NCI-H2227 (cell line): ENCODE results near the gene FBXO34.
"Not testable (repeated sequence)": the region's sequence is repeated elsewhere in the genome, so short reads cannot be mapped to it uniquely, and the experiment has no call there.

Experiments
- DNase-seq: peaks from one replicate; lab custom pipeline; 2025; ENCODE audit not compliant: unreplicated experiment; lab: John Stamatoyannopoulos, UW

The FBXO34 gene

DNA sequence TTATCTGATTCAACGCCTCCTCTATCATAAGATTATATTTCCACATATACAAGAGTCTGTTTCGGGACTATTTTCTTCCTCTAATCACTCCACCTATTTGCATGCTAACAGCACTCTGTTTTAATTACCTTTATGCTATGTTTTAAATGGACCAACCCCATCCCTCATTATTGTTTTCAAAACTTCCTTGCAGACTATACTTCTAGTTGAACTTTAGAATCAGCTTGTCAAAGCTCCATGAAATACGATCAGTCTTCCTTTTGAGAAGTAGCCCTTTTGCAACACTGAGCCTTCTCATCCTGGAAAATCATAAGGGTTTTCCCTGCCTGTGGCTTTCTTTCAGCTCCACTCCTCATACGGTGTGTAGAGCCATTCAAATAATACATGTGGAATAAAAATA, 103.5 kb downstream of the FBXO34 start:
- DNase-seq, result no peak

DNA sequence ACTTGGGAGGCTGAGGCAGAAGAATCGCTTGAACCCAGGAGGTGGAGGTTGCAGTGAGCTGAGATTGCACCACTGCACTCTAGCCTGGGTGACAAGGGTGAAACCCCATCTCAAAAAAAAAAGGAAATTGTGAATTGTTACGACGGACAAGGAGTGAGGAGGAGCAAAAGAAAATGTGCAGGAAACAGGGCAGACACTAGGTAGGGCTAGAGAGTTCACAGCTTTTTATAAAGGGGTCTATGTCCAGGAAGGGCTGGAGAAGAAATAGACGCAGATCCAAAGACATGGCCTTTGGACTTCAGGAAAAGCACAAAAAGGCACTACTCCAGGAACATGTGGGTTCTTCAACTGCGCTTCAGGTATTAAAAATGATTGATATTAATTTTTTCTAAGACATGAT, 106.0 kb downstream of the FBXO34 start:
- no peak for DNase-seq

DNA sequence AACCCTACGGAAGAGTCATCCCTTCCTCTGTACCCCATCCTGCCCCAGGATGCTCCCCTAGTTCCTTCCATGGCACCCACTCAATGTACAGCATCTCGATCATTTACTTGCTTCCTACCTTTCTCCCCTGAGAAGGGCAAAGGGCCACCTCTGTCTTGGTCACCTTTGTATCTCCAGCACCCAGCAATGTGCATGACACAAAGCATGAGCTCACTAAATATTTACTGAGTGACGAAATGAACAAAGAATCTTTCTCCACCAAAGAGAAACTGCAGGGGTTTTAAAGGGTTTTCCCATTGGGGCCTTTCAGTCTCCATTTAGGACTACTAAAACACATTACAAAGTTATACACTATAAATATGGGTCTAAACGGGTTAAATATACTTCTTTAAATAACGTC, 109.8 kb downstream of the FBXO34 start:
- DNase-seq, result no peak

DNA sequence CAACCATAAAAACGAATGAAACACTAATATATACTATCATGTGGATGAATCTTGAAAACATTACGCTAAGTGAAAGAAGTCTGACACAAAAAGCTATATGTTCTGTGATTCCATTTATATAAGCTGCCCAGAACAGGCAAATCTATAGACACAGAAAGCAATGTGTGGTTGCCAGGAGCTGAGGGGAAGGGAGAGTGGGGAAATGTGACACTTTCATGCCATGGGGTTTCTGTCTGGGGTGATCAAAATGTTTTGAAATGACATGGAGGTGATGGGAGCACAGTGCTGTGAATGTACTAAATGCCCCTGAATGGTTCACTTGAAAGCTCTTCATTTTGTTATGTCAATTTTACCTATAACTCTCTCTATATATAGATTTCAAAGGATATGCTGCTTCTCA, 110.3 kb downstream of the FBXO34 start:
- no peak for DNase-seq

DNA sequence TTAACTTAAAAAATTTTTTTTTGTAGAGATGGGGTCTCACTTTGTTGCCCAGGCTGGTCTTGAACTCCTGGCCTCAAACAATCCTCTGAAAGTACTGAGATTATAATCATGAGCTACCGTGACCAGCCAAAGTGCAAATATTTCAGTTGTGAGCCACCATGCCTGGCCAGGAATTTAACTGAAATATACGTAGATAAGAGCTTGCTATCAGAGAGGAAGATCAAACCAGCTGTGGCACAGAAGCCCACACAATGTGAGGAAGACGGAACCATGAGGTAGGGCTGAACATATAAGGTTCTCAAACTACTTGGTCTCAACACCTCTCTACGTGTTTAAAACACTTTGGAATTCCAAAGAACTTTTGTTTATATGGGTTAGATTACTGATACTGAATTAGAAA, 111.3 kb downstream of the FBXO34 start:
- DNase-seq, result no peak

DNA sequence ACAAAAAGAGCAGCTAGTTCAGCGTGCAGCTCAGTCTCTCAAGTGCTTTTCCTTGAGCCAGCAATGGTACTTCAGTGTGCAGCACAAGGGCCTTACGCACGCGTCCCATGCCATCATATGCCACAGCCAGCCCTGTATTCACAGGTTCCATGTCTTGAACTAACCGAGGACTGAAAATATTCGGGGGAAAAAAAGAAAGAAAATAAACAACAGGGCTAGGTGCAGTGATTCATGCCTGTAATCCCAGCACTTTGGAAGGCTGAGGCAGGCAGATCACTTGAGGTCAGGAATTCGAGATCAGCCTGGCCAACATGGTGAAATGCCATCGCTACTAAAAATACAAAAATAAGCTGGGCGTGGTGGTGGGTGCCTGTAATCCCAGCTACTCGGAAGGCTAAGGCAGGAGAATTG, 111.8 kb downstream of the FBXO34 start:
- DNase-seq, result not testable (repeated sequence)

DNA sequence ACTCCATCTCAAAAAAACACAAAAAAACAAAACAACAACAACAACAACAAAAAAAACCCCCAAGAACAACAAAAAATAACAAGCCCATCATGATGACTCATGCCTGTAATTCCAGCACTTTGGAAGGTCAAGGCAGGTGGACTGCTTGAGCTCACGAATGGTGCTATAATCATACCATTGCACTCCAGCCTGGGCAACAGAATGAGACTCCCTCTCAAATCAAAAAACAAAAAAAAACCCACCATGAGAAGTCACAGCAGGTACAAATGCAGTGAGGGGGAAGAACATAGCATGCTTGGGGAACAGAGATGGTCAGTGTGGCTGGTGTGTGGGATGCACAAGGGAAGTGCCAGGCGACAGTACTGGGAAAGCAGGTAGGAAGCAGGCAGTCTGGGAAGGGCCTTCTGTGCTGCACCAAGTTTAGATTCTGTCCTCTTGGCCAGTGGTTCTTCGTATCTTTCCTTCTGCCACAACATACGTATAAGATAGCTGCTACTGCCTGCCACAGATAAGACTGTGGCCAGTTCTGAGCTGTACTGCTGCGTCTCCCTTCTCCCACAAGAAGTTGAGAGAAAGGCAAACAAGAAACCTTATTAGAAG, 112.4 kb downstream of the FBXO34 start:
- DNase-seq, result peak; percentile 17

DNA sequence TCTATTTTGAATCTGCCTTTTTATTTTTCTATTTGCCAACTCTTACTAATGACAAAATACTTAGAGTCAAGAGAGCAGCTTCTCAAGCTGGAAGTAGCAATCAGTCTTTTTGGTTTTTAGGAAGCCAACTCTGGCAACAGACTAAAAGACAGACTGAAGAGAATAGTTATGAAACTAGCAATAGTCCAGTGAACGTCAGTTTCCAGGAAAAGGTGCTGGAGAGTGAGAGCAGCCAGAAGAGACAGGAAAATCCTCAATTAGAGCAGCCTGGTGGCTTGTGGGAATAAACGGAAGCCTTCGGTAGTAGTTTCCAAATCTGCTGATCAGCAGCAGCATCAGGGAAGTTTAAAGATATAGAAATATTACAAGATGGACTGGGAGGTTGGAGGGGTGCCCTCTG, 113.3 kb downstream of the FBXO34 start:
- no peak for DNase-seq

DNA sequence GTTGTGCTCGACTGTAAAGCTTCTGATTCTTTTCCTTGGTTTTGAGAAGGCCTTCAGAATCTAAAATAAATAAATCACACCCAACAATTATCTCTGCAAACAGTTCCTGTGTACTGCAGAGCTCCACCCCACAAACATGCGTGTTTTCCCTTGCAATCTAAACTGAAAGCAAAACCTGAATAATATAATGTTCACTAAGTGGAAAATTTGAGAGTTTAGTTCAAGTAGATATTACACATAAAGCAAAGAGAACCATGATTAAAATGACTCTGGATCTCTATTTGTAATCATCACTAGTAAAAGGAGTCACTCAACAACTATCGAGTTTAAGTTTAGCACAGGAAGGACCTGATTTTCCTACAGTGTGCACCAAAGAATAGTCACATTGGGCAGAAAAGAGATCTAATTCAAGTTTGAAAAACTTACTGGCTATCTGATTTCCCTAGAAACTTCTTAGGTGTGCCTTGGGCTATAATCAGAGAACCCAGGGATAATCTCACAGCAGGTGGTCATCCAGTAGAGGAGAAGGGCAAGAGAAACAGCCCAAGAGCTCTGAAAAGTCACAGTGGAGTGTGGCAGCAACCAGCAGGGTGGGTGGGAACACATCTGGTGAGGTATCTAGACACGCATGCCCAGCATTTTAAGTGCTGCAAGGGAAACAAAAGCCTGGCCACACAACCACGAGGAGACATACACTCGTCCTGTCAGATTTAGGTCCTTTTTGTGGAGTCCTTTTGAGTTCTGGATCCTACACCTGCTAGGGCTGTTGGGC, 115.0 kb downstream of the FBXO34 start:
- peak; percentile 17 for DNase-seq

DNA sequence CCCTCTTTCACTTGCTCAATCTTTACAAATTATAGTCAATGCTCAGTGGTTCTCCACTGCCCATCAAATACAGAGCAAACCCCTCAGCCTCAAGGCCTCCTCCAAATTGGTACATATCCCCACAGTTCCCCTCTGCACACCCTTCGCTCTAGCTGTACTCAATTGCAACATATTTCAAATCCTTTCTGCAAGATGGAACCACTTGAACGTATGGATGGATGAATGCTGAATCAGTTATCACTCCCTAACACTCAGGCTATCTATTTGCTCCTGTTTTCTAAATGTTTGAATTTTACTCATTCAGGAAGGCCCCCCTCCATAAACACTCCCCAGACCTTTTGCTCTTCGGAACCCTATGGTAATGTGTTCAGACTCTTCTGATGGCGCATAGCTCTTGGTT, 115.9 kb downstream of the FBXO34 start:
- no peak for DNase-seq

DNA sequence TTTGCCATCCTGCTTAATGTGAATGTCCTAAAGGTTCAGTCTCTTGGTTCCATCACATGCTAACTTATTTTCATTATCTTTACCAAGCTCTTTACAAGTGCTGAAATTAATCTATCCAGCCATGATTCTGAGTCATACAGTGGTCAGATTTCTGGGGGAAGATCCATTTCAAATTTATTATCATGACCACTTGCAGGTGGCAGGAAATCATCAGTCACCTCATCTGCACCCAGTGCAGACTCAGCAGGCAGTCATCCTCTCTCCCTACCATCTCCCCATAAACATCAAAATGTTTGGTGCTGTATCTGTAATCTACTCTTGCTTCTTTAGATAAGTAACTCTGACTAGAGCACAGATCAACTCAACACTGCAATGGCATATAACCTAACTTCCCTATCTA, 116.9 kb downstream of the FBXO34 start:
- no peak for DNase-seq

DNA sequence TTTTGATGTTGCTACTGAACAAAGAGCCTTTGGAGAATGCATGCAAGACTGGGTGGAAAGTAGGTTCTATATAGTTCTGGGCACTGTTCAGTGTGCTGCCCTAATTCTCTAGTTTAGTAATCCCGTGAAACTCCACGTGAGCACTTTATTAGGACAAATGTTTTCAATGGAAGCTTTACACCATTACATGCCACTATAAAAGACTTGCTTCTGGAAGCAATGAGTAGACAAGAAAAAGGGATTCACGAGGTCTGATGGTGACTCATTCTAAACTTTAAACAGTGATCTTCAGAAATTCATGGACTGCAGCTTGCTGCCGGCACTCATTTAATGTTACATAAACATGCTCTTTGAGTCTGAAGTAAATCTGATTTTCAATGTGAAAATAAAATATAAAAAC, 118.1 kb downstream of the FBXO34 start:
- no peak for DNase-seq

DNA sequence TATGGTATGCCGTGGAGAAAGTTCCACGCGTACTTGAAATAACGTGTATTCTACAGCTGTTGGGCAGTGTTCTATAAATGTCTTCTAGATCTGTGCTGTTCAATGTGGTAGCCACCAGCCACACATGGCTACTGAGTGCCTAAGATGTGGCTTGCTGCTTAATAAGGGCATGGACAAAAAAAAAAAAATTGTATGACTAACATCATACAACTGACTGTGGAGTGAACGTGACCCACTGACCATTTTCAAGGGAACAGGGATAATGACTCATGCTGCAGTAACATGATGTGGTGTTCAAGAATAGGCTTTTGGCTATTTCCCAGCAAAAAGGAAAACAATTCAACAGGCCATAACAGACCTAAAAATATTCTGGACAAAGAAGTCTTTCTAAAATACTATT, 127.5 kb downstream of the FBXO34 start:
- no peak for DNase-seq

DNA sequence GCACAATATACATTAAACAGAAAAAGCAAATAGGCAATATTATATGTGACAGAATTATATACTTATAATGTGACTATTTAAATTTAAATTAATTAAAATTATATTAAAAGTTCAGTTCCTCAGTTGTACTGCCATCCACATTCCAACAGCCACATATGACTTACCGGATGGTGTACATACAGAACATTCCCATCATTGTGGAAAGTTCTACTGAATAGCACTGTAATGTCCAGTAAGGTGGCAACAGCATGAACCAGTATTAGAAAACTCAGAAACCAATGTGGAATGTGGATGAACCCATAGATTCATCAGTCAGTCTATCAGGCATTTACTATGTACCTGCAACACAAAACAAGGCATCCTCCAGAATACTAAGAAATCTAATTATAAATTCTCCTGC, 128.0 kb downstream of the FBXO34 start:
- DNase-seq, result no peak

DNA sequence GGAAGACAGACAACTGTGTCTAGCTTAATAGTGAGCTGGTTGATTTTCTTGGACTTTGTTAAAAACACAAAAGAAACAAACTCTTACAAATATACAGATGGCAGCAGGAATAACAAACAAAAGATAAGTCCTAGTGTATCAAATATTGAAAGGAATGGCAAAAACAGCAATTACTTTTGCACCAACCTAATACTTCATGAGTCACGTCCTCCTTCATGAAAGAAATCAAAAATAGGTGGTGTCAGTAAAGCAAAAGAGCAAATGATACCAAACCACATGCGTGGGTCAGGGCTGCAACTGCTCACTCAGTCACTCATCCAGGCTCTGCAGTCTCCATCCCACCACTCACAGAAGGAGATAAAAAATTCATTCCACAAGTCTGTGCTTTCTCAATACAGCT, 128.6 kb downstream of the FBXO34 start:
- no peak for DNase-seq

DNA sequence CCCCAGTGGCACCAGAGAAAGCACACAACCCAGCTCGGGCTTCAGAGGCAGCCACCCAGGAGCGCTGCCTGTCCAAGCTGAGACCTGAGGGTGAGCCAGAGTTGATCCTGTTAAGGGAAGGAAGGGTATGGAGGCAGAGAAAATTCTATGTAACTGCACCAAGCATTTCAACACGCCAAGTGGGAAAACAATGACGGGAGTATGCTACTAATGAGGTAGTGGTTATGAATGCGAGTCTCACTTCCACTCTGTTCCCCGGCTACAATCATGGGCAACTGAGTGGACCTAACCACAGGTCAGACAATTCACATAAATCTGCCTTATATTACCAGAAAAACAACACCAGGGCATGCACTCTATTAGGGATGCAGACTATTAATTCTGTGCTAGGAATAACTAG, 130.5 kb downstream of the FBXO34 start:
- no peak for DNase-seq
